K562 (cell line): ENCODE measurements around the gene LY6G6F. TPM values are rescaled to one million over a fixed set of nuclear protein-coding genes. Genes with fewer than 3 reads are reported as not detected.

ENCODE experiments used
- ATAC-seq: fragments of 200-7000 bp; cut with Tn5 transposase; 3 replicates; pipeline ENCODE4 v1.9.1; 2020; ENCODE audit warnings: moderate library complexity
- BruUV-seq: library from RNA; stranded (reverse); fragments of 400-500 nt; replicated peaks from 2 replicates; lab custom pipeline; 2021; lab: Mats Ljungman, UMichigan
- CTCF ChIA-PET: fragments of 300-600 bp; formaldehyde crosslinking; extraction: SDS; loops from one replicate; lab custom pipeline; 2021; ENCODE audit warnings: low intra/inter-chr PET ratio; lab: Yijun Ruan, JAX
- POLR2A ChIA-PET: fragments of 300-600, 350-650 bp; sonication (Branson Sonifier 250); formaldehyde crosslinking; extraction: SDS; loops from one replicate; lab custom pipeline; 2021; ENCODE audit warnings: antibody characterized with exemption, inconsistent platforms; lab: Yijun Ruan, JAX
- DNase-seq, 4 experiments: peaks; one replicate each; pipeline versions ENCODE4 v3.0.0 to v3.0.0-alpha.2; 2011 to 2018; ENCODE audit warnings: low spot score in 3 of 4, mixed read lengths in 3 of 4; ENCODE audit errors: extremely low read depth in 1 of 4
- FAIRE-seq: peaks from 2 replicates; lab custom pipeline; 2011; peaks lifted over from hg19 to GRCh38; lab: Jason Lieb, UNC
- H2AFZ ChIP-seq: 2 replicates; pipeline ENCODE4 v1.6.0; 2011; ENCODE audit warnings: low read depth, low read length, control low read depth, inconsistent platforms
- H3K27ac ChIP-seq: fragments of 200-600 bp; 3 replicates; pipeline ENCODE4 v1.8.0; 2011; ENCODE audit warnings: low read depth, mild to moderate bottlenecking, control low read depth, inconsistent platforms, low read length, moderate library complexity, mixed read lengths; ENCODE audit errors: extremely low read depth
- H3K27me3 ChIP-seq, 2 experiments: fragments of 300-600 bp in 1 of 2; 2 replicates in 1 of 2; 3 replicates in 1 of 2; pipeline versions ENCODE4 v1.6.0 to v1.8.0; 2011; ENCODE audit warnings: inconsistent platforms in 2 of 2, low read length in 2 of 2, mild to moderate bottlenecking in 1 of 2, mixed read lengths in 1 of 2, moderate library complexity in 1 of 2; ENCODE audit not compliant: control insufficient read depth in 2 of 2, insufficient read depth in 2 of 2
- H3K36me3 ChIP-seq: fragments of 300-600 bp; 3 replicates; pipeline ENCODE4 v1.8.0; 2011; ENCODE audit warnings: mild to moderate bottlenecking, low read length, inconsistent platforms; ENCODE audit not compliant: control insufficient read depth, insufficient read depth
- H3K4me1 ChIP-seq, 2 experiments: fragments of 200-600 bp in 1 of 2; replicated peaks in 1 of 2; 2 replicates in 1 of 2; 3 replicates in 1 of 2; pipeline versions ENCODE4 v1.5.1 to v1.8.0; 2011; ENCODE audit warnings: inconsistent platforms in 2 of 2, low read length in 2 of 2, mild to moderate bottlenecking in 1 of 2, mixed read lengths in 1 of 2, moderate library complexity in 1 of 2; ENCODE audit not compliant: control insufficient read depth in 2 of 2, insufficient read depth in 2 of 2
- H3K4me2 ChIP-seq: 2 replicates; pipeline ENCODE4 v1.6.1; 2011; ENCODE audit warnings: low read length, control low read depth, inconsistent platforms, mixed read lengths; ENCODE audit not compliant: insufficient read depth
- H3K4me3 ChIP-seq: fragments of 200-600 bp; sonication (generic), shearing (Covaris generic); 2 replicates; pipeline ENCODE4 v1.5.1; 2016; ENCODE audit warnings: control low read depth, inconsistent platforms
- H3K79me2 ChIP-seq: fragments of 200-600 bp; 3 replicates; pipeline ENCODE4 v1.8.0; 2011; ENCODE audit warnings: low read length, inconsistent platforms; ENCODE audit not compliant: control insufficient read depth, insufficient read depth
- H3K9ac ChIP-seq, 2 experiments: 2 replicates each; pipeline versions ENCODE4 v1.6.0 to v1.6.1; 2011; ENCODE audit warnings: low read depth in 2 of 2, low read length in 2 of 2, control low read depth in 1 of 2, inconsistent platforms in 1 of 2, mild to moderate bottlenecking in 1 of 2, mixed read lengths in 1 of 2; ENCODE audit not compliant: insufficient read depth in 1 of 2
- H3K9me1 ChIP-seq: one replicate; pipeline ENCODE4 v1.6.0; 2011; ENCODE audit warnings: inconsistent platforms, mild to moderate bottlenecking, low read length, moderate library complexity; ENCODE audit not compliant: control insufficient read depth, insufficient read depth
- H3K9me3 ChIP-seq: replicated peaks from 2 replicates; pipeline ENCODE4 v1.5.1; 2011; ENCODE audit warnings: low read depth, low read length, inconsistent platforms; ENCODE audit not compliant: control insufficient read depth, insufficient read depth
- H4K20me1 ChIP-seq: replicated peaks from 2 replicates; pipeline ENCODE4 v1.6.1; 2011; ENCODE audit warnings: low read length, inconsistent platforms, mixed read lengths; ENCODE audit not compliant: control insufficient read depth, insufficient read depth
- GATAD2A ChIP-seq: fragments of 450-650 bp; IDR thresholded peaks from 2 replicates; pipeline ENCODE4 v1.6.1; 2017
- KAT8 ChIP-seq: fragments of 450-650 bp; IDR thresholded peaks from 2 replicates; pipeline ENCODE4 v1.6.1; 2016; ENCODE audit warnings: low read depth, mild to moderate bottlenecking
- KHSRP ChIP-seq: fragments of 450-650 bp; IDR thresholded peaks from 2 replicates; pipeline ENCODE4 v1.6.1; 2017
- POLR2A ChIP-seq: fragments of 450-650 bp; conservative IDR thresholded peaks from 2 replicates; pipeline ENCODE4 v1.6.1; 2016
- SP1 ChIP-seq: sonication (generic); formaldehyde crosslinking; IDR thresholded peaks from 2 replicates; pipeline ENCODE4 v1.8.1; 2022; ENCODE audit warnings: mild to moderate bottlenecking, missing genetic modification reagents
- WGBS: fragments of 100-300 bp; shearing (Covaris generic); methylation state at CpG from one replicate; pipeline ENCODE4 v1.1.6; 2016; ENCODE audit warnings: low coverage, mixed read lengths; ENCODE audit not compliant: insufficient coverage; ENCODE audit errors: missing lambda C conversion rate; 5-methylcytosine and 5-hydroxymethylcytosine counted together
- in situ Hi-C: fragments of 300-500 bp; cut with MboI; formaldehyde crosslinking; loops from 4 replicates; pipeline ENCODE4 v1.15.0; 2018; ENCODE audit warnings: inconsistent platforms, mixed read lengths
- intact Hi-C: fragments of 100-400 bp; cut with micrococcal nuclease; formaldehyde crosslinking; loops from 2 replicates; pipeline ENCODE4 v1.14.2; 2022
- polyA plus RNA-seq, 8 experiments: library from polyadenylated mRNA; depleted of rRNA in 4 of 8; stranded (reverse) in 5 of 8; unstranded in 3 of 8; fragments of >200 nt; fragmentation: Nextera tagmentation in 2 of 8; fragmentation: Illumina TruSeq in 1 of 8; extraction: Ambion mirVana in 2 of 8; extraction: Trizol in 1 of 8; gene quantifications; 2 replicates each; pipeline versions ENCODE4 v1.2.1 to v1.2.3, GENCODE V29; 2011 to 2014; ENCODE audit warnings: inconsistent platforms in 1 of 8, missing spikeins in 1 of 8
- total RNA-seq, 7 experiments: library from RNA; depleted of rRNA in 6 of 7; stranded (reverse); fragments of >200 nt in 6 of 7; fragmentation: Illumina TruSeq in 2 of 7; extraction: Trizol in 2 of 7; gene quantifications; 2 replicates each; pipeline versions ENCODE4 v1.2.1 to v1.2.3, GENCODE V29; 2011 to 2021; ENCODE audit warnings: low replicate concordance in 1 of 7
- TF ChIP-seq, protein P1 (sequence below): fragments of 200-800 bp; sonication (Bioruptor generic); IDR thresholded peaks from 2 replicates; pipeline ENCODE4 v1.6.1; 2017; ENCODE audit warnings: missing genetic modification characterization, missing compliant biosample characterization
- TF ChIP-seq, protein P2 (sequence below), 2 experiments: fragments of 250-450 bp in 1 of 2; fragments of 450-650 bp in 1 of 2; sonication (Bioruptor Pico) in 1 of 2; IDR thresholded peaks; 2 replicates each; pipeline versions ENCODE4 v1.6.1 to v1.8.0; 2016 to 2021; ENCODE audit warnings: mild to moderate bottlenecking in 2 of 2, moderate library complexity in 2 of 2, missing compliant biosample characterization in 1 of 2, missing genetic modification characterization in 1 of 2
- TF ChIP-seq, protein P3 (sequence below): fragments of 200-600 bp; sonication (generic); IDR thresholded peaks from one replicate; pipeline ENCODE4 v1.6.1; 2012; ENCODE audit warnings: mild to moderate bottlenecking, low read depth, low read length, inconsistent platforms

LY6G6F gene
- total and polyA plus RNA-seq, 9 of the 15 experiments (the other 6 are each of a cell fraction or from before 2014, with no cell fraction given), result 0.14 to 0.50 (median 0.28) TPM; not detected in 2

DNA sequence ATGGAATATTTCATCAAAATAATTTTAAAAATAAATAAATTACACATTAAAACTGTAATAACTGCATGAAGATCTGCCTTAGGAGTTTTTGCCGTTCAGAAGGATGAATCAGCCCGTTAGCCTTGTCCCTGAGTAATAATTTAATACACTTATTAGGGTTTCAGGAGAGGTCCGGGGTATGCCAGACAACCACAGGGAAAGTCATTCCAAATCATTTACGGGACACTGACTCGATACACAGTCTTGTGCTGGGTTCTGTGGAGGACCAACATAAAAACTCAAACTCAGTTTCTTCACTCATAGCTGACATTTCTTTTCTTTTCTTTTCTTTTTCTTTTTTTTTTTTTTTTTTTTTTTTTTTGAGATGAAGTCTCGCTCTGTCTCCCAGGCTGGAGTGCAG, 735 bp upstream of the LY6G6F start:
- peaks cover 26% of the 10 kb centered on the region for H3K79me2 ChIP-seq
- TF ChIP-seq, protein P1, sequence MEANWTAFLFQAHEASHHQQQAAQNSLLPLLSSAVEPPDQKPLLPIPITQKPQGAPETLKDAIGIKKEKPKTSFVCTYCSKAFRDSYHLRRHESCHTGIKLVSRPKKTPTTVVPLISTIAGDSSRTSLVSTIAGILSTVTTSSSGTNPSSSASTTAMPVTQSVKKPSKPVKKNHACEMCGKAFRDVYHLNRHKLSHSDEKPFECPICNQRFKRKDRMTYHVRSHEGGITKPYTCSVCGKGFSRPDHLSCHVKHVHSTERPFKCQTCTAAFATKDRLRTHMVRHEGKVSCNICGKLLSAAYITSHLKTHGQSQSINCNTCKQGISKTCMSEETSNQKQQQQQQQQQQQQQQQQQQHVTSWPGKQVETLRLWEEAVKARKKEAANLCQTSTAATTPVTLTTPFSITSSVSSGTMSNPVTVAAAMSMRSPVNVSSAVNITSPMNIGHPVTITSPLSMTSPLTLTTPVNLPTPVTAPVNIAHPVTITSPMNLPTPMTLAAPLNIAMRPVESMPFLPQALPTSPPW (CRISPR knock-in tag), result no peak
- TF ChIP-seq, protein P2, sequence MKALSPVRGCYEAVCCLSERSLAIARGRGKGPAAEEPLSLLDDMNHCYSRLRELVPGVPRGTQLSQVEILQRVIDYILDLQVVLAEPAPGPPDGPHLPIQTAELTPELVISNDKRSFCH (CRISPR knock-in tag; IDR thresholded peaks at IDR 0.05), result no peak
- TF ChIP-seq, protein P2 (tag; IDR thresholded peaks at IDR 0.05), result no peak
- TF ChIP-seq SP1 (CRISPR knock-in tag) (0 out of 2 replicates have a peak, but pooled peaks have one; percentile 10), KHSRP (no peak), KAT8 (no peak), GATAD2A (no peak), POLR2A (no peak)
- TF ChIP-seq, protein P3, sequence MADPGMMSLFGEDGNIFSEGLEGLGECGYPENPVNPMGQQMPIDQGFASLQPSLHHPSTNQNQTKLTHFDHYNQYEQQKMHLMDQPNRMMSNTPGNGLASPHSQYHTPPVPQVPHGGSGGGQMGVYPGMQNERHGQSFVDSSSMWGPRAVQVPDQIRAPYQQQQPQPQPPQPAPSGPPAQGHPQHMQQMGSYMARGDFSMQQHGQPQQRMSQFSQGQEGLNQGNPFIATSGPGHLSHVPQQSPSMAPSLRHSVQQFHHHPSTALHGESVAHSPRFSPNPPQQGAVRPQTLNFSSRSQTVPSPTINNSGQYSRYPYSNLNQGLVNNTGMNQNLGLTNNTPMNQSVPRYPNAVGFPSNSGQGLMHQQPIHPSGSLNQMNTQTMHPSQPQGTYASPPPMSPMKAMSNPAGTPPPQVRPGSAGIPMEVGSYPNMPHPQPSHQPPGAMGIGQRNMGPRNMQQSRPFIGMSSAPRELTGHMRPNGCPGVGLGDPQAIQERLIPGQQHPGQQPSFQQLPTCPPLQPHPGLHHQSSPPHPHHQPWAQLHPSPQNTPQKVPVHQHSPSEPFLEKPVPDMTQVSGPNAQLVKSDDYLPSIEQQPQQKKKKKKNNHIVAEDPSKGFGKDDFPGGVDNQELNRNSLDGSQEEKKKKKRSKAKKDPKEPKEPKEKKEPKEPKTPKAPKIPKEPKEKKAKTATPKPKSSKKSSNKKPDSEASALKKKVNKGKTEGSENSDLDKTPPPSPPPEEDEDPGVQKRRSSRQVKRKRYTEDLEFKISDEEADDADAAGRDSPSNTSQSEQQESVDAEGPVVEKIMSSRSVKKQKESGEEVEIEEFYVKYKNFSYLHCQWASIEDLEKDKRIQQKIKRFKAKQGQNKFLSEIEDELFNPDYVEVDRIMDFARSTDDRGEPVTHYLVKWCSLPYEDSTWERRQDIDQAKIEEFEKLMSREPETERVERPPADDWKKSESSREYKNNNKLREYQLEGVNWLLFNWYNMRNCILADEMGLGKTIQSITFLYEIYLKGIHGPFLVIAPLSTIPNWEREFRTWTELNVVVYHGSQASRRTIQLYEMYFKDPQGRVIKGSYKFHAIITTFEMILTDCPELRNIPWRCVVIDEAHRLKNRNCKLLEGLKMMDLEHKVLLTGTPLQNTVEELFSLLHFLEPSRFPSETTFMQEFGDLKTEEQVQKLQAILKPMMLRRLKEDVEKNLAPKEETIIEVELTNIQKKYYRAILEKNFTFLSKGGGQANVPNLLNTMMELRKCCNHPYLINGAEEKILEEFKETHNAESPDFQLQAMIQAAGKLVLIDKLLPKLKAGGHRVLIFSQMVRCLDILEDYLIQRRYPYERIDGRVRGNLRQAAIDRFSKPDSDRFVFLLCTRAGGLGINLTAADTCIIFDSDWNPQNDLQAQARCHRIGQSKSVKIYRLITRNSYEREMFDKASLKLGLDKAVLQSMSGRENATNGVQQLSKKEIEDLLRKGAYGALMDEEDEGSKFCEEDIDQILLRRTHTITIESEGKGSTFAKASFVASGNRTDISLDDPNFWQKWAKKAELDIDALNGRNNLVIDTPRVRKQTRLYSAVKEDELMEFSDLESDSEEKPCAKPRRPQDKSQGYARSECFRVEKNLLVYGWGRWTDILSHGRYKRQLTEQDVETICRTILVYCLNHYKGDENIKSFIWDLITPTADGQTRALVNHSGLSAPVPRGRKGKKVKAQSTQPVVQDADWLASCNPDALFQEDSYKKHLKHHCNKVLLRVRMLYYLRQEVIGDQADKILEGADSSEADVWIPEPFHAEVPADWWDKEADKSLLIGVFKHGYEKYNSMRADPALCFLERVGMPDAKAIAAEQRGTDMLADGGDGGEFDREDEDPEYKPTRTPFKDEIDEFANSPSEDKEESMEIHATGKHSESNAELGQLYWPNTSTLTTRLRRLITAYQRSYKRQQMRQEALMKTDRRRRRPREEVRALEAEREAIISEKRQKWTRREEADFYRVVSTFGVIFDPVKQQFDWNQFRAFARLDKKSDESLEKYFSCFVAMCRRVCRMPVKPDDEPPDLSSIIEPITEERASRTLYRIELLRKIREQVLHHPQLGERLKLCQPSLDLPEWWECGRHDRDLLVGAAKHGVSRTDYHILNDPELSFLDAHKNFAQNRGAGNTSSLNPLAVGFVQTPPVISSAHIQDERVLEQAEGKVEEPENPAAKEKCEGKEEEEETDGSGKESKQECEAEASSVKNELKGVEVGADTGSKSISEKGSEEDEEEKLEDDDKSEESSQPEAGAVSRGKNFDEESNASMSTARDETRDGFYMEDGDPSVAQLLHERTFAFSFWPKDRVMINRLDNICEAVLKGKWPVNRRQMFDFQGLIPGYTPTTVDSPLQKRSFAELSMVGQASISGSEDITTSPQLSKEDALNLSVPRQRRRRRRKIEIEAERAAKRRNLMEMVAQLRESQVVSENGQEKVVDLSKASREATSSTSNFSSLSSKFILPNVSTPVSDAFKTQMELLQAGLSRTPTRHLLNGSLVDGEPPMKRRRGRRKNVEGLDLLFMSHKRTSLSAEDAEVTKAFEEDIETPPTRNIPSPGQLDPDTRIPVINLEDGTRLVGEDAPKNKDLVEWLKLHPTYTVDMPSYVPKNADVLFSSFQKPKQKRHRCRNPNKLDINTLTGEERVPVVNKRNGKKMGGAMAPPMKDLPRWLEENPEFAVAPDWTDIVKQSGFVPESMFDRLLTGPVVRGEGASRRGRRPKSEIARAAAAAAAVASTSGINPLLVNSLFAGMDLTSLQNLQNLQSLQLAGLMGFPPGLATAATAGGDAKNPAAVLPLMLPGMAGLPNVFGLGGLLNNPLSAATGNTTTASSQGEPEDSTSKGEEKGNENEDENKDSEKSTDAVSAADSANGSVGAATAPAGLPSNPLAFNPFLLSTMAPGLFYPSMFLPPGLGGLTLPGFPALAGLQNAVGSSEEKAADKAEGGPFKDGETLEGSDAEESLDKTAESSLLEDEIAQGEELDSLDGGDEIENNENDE, result no peak

More for the DNA sequence above, 735 bp upstream of the LY6G6F start:
- Histone ChIP-seq H3K4me2 (no peak overlapping the region), H2AFZ (peak overlapping the region; percentile 52), H3K27me3 (no peaks in the 10 kb centered on the region), H3K4me1 (peaks cover 33 to 35% of the 10 kb centered on the region in 2 experiments), H3K9me1 (no peaks in the 10 kb centered on the region), H3K36me3 (peaks cover 11% of the 10 kb centered on the region), H3K4me3 (no peak overlapping the region), H3K9me3 (no peaks in the 10 kb centered on the region), H4K20me1 (no peaks in the 10 kb centered on the region; the same call in 1 of the 2 replicates), H3K27ac (no peak overlapping the region), H3K9ac (no peak overlapping the region)
- POLR2A ChIA-PET, result interaction anchor here (0.6 to 12.4 kb wide), 5 partner anchors 10 to 101 kb away, joined by 3 to 223 read pairs (median 7); partner anchors contain the start of genes DDAH2, LSM2, LY6G6C and LY6G6D
- in situ Hi-C loops, result no loop called here
- CTCF ChIA-PET, result no interaction called here
- no peak for DNase-seq
- intact Hi-C loops, result no loop called here
- no peak for ATAC-seq
- 76% methylated on average over 6 of the region's 6 CpGs for WGBS
- no TSS peak for BruUV-seq
- no peak for FAIRE-seq
